Peyer's patch (tissue), 4 donors: Measurements from ENCODE around the gene SCN1A.

Source experiments
- POLR2A ChIP-seq, 2 donors: fragments of 450-650 bp; IDR thresholded peaks; one replicate each; pipeline ENCODE4 v1.5.1; 2017; ENCODE audit warnings: antibody characterized with exemption in 2 of 2, mild to moderate bottlenecking in 2 of 2, moderate library complexity in 2 of 2
- TF ChIP-seq, protein P1 (sequence below), 6 experiments: fragments of 450-650 bp in 4 of 6; fragments of 200-600 bp in 2 of 6; sonication (generic) in 1 of 6; IDR thresholded peaks; one replicate each; pipeline ENCODE4 v1.5.1; 2017 to 2019; ENCODE audit warnings: antibody characterized with exemption in 6 of 6, mild to moderate bottlenecking in 3 of 6, moderate library complexity in 1 of 6

DNA sequence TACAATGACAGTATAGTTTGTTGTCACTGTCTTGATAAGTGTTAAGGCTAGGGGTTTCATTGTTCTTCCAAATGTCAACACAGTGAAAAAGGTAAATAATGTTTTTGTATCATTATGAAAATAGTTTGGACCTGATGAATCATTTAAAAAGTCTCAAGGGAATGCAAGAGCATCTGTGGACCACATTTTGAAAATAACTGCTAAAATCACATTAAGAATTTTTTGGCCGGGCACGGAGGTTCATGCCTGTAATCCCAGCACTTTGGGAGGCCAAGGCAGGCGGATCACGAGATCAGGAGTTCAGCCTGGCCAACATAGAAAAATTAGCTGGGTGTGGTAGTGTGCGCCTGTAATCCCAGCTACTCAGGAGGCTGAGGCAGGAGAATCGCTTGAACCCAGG is 10.3 kb downstream of the SCN1A start:
- TF ChIP-seq, protein P1, sequence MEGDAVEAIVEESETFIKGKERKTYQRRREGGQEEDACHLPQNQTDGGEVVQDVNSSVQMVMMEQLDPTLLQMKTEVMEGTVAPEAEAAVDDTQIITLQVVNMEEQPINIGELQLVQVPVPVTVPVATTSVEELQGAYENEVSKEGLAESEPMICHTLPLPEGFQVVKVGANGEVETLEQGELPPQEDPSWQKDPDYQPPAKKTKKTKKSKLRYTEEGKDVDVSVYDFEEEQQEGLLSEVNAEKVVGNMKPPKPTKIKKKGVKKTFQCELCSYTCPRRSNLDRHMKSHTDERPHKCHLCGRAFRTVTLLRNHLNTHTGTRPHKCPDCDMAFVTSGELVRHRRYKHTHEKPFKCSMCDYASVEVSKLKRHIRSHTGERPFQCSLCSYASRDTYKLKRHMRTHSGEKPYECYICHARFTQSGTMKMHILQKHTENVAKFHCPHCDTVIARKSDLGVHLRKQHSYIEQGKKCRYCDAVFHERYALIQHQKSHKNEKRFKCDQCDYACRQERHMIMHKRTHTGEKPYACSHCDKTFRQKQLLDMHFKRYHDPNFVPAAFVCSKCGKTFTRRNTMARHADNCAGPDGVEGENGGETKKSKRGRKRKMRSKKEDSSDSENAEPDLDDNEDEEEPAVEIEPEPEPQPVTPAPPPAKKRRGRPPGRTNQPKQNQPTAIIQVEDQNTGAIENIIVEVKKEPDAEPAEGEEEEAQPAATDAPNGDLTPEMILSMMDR (IDR thresholded peaks at IDR 0.05): no peak
- TF ChIP-seq POLR2A (IDR thresholded peaks at IDR 0.05): no peak
